Uterus (tissue), 2 donors: ENCODE results near the gene GAREM1.
"Not testable (repeated sequence)": the region's sequence is repeated elsewhere in the genome, so short reads cannot be mapped to it uniquely, and the experiment has no call there.

ENCODE experiments used
- POLR2A ChIP-seq, 2 donors: fragments of 450-650 bp; IDR thresholded peaks; one replicate each; pipeline ENCODE4 v1.6.1; 2016; ENCODE audit warnings: antibody characterized with exemption in 2 of 2, mild to moderate bottlenecking in 1 of 2, moderate library complexity in 1 of 2
- TF ChIP-seq, protein P1 (sequence below), 4 experiments: fragments of 200-600 bp in 2 of 4; fragments of 450-650 bp in 2 of 4; sonication (generic) in 2 of 4; IDR thresholded peaks; one replicate each; pipeline ENCODE4 v1.5.1; 2016 to 2019; ENCODE audit warnings: antibody characterized with exemption in 4 of 4, mild to moderate bottlenecking in 2 of 4, moderate library complexity in 1 of 4

DNA sequence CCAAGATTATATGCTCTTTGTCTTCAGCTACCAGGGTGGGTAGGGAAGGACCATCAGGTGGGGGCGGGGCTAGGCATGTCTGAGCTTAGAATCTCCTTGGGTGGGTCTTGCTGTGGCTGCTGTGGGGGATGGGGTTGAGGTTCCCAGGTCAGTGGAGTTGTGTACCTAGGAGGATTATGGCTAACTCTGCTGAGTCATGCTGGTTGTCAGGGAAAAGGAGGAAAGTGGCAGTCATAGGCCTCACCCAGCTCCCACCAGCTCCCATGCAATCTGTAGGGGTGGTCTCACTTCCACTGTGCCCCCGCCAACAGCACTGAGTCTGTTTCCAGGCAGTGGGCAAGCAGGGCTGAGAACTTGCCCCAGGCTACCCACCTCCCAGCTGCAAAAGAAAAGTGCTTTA is 30.6 kb upstream of the GAREM1 start:
- TF ChIP-seq, protein P1, sequence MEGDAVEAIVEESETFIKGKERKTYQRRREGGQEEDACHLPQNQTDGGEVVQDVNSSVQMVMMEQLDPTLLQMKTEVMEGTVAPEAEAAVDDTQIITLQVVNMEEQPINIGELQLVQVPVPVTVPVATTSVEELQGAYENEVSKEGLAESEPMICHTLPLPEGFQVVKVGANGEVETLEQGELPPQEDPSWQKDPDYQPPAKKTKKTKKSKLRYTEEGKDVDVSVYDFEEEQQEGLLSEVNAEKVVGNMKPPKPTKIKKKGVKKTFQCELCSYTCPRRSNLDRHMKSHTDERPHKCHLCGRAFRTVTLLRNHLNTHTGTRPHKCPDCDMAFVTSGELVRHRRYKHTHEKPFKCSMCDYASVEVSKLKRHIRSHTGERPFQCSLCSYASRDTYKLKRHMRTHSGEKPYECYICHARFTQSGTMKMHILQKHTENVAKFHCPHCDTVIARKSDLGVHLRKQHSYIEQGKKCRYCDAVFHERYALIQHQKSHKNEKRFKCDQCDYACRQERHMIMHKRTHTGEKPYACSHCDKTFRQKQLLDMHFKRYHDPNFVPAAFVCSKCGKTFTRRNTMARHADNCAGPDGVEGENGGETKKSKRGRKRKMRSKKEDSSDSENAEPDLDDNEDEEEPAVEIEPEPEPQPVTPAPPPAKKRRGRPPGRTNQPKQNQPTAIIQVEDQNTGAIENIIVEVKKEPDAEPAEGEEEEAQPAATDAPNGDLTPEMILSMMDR (IDR thresholded peaks at IDR 0.05): not testable (repeated sequence)
- TF ChIP-seq POLR2A (IDR thresholded peaks at IDR 0.05): not testable (repeated sequence)
